ENCODE data around the gene DSEL.

The DSEL gene

DNA sequence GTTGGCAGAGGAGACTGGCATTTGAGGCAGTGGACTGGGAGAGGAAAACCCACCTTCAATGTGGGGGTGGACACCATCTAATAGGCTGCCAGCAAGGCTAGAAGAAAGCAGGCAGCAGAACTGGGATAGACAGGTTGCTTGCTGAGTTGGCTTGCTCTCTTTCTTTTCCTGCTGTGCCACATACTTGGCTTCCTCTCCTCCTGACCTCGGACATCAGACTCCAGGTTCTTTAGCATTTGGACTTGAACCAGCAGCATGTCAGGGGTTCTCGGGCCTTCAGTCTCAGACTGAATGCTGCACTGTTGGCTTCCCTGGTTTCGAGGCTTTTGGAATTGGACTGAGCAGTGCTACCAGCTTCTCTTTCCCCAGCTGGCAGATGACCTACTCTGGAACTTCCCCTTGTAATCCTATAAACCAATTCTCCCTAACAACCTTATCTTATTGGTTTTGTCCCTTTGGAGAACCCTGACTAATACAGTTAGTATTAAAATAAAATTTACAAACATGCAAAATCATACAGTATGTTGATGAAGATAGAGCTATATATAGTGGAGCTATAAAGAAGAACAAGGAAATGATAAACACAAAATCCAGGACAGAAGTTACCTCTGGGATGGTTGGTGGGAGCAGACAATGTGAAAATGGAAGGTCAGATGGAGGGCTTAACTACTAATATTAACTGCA lies 15.9 kb downstream of the DSEL start:
- FAIRE-seq = no peak

DNA sequence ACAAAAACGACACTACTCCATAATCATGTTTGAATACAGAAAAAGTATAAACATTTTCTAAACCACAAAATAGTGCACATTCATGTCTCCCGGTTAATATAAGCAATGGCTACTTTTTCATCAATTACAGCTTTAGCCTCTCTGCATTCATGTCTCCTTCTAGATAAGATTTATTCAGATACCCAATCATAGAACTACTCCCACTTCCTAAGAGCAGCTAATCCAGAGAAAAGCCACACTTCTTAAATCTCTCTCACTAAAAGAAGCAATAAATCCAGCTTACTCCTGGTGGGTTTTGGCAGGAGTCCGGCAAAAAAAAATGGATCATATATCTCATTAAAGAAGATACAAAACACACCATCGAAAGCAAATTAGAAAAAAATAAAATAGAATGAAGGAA lies 20.1 kb downstream of the DSEL start:
- FAIRE-seq = no peak

DNA sequence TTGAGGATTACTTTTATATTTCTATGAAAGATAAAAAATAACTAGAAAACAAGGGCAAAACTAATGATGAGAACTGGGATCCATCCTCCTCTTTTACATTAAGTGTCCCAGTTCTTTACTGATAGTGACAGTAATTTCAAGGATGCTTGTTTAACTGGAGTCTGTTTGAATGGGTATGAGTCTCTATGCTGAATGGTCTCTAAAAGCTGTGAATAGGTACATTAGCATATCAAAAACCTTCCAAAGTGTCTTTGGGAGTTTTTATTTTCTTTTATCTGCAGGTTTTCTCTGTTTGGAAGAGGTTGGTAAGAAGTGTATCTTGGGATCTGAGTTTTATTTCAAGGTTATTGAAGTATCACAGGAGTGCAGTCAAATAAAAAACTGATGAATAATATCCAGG lies 30.0 kb downstream of the DSEL start:
- FAIRE-seq = no peak

DNA sequence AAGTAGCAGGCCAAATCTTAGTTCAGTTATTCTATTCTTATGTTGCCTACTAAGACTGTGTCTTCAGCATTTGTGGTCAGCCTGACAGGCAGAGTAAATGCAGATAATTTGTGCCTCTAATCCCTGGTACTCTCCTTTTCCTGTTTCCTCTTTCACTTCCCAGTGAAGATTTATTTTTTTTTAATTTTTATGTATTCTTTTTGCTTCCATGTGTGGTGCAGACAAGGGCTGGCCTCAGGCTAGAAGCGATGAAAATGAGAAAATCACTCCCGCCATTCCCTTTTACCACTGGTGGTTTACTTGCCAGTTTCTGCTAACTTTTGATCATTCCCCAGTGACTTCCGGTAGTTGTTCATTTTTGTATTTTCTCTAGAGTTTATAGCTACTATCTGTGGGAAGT lies 30.9 kb downstream of the DSEL start:
- FAIRE-seq = no peak

DNA sequence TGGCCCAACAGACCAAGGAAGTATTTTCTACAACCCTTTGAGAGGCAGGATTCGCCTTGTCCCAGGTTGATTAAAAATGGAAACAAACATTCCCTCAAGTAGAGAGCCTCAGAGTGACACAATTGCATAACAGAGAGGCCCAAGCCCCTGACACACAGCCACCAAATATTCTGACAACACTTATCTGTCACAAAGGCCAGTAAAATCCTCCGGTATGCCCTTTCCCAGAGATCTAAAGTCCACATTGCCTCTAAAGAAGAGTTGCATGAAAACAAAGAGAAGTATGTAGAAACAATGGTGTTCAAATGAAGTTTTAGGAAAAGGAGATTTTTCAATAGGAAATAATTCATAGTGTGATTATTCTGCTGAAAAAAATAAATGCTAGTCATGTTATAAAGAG lies 32.1 kb downstream of the DSEL start:
- FAIRE-seq = no peak

DNA sequence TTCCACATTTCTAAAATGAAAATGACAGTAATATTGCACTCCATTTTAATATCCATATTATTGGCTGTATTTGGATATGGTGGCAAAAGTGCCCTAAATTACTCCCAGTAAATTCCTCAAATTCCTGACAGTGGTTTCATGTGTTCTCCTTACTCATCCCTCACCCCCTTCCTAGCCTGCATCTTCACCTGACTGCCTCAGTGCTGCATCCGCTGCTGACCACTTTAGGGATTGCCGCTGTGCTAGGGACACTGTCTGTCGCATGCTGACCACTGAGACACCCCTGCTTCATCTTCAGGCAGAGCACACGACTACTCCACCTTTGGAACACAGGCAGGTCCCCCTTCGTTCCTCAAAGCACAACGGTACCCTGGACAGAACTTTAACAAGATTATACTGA lies 32.6 kb downstream of the DSEL start:
- FAIRE-seq = no peak

DNA sequence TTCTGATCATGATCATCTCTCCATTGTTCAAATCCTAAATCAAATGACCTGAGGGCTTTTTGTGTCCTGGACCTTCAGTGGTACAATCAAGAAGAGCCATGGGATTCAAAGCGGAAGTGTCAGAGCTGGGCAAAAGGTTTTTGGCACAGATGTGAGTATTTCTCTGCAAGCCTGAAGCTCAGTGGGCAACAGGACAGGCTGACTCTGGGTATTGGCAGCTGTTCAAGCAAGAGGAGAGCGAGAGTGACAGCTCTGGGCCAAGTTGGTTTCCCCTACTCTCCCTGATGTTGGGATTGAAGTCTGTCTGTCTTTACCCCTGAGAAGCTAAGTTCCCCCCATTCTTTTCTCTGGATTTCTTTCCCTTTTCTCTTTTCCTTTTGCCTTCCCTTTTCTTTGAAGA lies 33.3 kb downstream of the DSEL start:
- FAIRE-seq = no peak

DNA sequence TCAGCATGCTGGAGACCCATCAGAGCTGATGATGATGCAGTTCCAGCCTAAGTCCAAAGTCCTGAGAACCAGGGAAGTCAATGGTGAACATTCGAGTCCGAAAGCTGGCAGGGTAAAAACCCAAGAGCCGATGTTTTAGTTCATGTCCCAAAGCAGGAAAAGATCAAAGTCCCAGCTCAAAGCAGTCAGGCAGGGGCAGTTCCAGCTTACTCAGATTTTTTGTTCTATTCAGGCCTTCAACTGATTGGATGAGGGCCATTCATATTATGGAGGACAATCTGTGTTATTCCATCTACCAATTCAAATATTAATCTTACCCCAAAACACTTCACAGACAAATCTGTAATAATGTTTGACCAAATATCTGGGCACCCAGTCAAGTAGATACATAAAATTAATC lies 38.3 kb downstream of the DSEL start:
- no peak for FAIRE-seq

DNA sequence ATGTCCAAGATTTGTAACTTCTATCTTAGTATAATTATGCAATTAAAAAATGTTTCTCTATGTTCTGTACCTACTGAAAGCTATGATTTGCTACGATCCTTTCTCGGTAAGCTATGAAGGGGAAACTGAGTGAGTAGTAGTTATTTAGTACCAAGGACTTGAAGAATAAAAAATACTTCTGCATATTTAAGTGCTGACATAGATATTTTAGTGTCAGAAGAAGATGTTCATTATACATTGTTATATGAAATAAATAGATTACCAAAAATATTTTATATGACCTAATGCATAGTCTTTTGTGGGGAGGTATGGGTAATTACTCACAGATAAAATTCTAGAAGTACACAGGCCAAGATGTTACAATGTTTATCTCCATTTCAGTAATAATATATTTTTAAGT lies 39.0 kb downstream of the DSEL start:
- no peak for FAIRE-seq

DNA sequence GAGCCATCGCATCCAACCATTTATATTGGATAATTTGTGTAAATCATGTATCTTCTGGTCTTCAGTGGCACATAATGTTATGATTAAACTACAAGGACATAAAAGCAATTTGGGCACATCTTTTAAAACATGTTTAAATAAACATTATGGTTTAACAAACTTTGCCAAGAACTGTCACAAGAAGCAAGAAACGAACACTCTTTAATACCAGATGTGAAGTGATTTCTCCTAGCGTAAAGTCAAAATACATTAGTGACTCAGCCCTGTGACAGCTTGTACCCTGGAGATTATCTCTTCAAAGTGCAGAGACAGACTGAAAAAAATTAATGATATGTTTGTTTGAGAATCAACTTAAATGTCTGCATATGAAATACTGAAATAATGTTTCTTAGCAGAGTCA lies 39.9 kb downstream of the DSEL start:
- no peak for FAIRE-seq

DNA sequence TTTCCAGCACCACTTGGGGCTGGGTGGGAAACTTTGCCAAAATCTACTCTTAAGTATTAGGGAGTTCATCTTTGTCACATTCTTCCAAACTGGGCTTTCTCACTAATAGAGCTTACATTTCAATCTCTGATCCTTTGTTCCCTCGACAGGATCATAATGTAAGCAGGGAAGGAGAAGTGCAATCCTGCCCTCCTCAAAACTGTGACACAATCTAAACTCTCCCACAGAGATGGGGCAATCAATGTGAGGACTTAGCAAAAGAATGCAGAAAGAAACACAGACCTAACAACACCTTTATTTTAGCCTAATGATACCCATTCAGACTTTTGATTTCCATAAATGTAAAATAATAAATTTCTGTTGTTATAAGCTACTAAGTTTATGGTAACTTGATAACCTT lies 40.8 kb downstream of the DSEL start:
- FAIRE-seq = no peak

DNA sequence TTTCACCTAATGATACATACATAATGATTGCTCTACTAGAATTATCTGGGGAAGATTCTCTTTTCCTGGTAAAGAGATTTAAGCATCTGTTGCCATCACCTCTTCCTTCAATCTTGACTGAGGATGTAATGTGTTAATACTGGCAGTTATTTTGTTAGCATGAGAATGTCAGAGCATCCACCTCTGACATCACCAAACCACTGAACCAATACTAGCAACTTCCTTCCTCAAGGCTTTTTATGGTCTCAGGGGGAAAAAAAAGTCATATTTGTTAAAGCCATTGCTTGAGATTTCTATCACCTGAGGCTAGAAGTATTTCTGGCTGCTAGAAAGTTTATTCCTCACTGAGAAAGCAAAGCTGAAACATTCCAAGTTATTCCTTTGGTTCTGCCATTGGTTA lies 48.5 kb downstream of the DSEL start:
- no peak for FAIRE-seq

DNA sequence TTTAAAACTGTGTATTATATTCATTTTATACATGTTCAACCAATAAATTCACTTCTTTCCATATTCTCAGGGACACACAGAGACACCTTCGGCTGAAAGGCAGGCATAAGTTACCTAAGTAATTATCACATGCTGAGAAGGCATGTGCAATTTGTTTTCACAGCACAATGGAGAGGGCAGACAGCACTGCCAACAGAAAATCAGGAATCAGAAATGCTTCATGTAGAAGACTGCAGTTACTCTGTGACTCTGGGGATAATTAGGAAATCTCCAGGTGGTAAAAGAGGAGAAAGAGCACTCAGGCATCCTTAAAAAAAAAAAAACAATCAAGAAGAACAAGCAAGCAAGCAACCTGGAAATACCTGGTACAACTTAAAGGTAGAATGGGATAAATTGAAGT lies 49.3 kb downstream of the DSEL start:
- no peak for FAIRE-seq

DNA sequence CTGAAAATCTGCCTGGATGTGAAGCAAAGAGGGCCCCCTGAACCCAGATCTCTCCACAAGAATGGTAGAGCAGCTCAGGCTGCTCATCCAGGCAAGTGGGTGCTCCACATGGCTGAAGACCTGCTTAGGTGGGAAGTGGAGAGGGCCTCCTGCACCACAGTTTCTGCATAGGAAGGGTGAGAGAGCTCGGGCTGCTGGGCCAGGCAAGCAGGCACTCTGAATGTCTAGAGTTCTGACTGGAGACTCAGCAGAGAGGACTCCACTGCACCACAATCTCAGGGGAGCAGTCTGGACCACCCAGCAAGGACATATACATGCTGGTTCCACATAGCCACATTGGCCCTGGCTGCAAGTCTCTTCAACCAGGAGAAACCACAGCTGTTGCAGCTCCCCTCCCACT lies 52.0 kb downstream of the DSEL start:
- no peak for FAIRE-seq

DNA sequence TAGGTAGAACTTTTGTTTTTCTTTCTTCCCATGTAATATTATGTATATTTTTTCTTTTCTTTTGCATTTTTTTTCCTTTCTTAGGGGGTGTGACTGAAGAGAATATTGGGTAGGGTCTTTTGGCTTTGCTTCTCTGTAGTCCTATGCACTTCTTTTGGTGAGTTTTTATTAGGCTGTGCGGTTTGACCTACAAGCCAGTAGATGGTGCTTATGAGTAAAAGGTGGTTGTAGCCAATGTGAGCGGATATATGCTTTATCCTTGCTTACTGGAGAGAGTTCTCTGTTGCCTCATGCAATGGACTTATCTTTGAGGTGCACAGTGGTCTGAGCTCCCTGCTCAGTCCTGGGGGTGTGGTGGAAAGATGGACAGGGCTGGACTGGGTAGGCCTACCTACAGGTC lies 52.7 kb downstream of the DSEL start:
- FAIRE-seq = no peak

DNA sequence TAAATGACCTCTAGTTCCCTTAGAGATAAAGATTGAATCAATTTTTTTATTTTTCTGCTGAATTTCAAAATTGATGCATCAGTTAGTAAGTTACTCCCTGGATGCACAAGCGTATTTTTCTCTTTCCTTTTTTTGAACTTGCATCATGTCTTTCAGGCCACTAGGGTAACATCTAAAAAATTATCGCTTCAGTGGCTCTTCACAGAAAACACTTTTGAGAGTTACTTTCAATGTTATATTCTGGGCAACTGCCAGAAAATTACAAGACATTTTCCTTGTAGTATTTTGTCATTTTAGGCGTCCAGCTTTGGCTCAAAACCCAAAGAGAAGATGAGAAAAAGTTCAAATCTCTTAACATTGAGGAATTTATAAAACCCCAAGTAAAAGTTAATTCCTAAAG lies 59.8 kb downstream of the DSEL start:
- no peak for FAIRE-seq
